ENCODE results near the gene MYO1A. TPM values are rescaled to one million over a fixed set of nuclear protein-coding genes. Genes with fewer than 3 reads are reported as not detected.

The MYO1A gene
- total and polyA plus RNA-seq, 10 of the 15 experiments (the other 5 are each of a cell fraction or from before 2014, with no cell fraction given), result 0.01 to 0.34 (median 0.15) TPM; not detected in 2

GRCh38 chr12:57040750-57041149 is 9.2 kb downstream of the MYO1A start:
- Histone ChIP-seq H3K27me3 (replicated peaks in 1 of 2; ENCODE audit: control insufficient read depth in 2 of 2, insufficient read depth in 2 of 2, low read length in 1 of 2) (no peaks in the 10 kb centered on the region; a peak in 1 of 4 replicates), H4K20me1 (ENCODE audit: control insufficient read depth, insufficient read depth) (no peaks in the 10 kb centered on the region), H3K4me2 (ENCODE audit: control insufficient read depth, insufficient read depth) (no peak overlapping the region), H3K4me1 (ENCODE audit: control insufficient read depth, insufficient read depth, low read length) (no peaks in the 10 kb centered on the region), H3K4me3 (no peak overlapping the region), H2AFZ (ENCODE audit: control insufficient read depth, low read depth, low read length) (no peak overlapping the region), H3K9ac (ENCODE audit: control insufficient read depth, insufficient read depth, low read length) (no peak overlapping the region), H3K27ac (ENCODE audit: control insufficient read depth, insufficient read depth) (no peak overlapping the region), H3K36me3 (ENCODE audit: control insufficient read depth in 2 of 2, insufficient read depth in 2 of 2, low read length in 1 of 2) (no peaks in the 10 kb centered on the region), H3K9me3 (replicated peaks; ENCODE audit: control insufficient read depth, insufficient read depth, low read length) (no peaks in the 10 kb centered on the region; the same call in 2 of the 3 replicates), H3K79me2 (ENCODE audit: control insufficient read depth, insufficient read depth, low read length) (no peaks in the 10 kb centered on the region)
- intact Hi-C loops (cut with micrococcal nuclease; ENCODE audit: unreplicated experiment) (no loop called here), in situ Hi-C loops (cut with MboI) (no loop called here)
- DNase-seq (ENCODE audit: low read depth, low spot score) (no peak), ATAC-seq (no peak), FAIRE-seq (peak; percentile 54)
- ChIA-PET CTCF (interaction anchor here (0.7 to 1.9 kb wide), 8 partner anchors 9 to 168 kb away, joined by 3 to 5 read pairs (median 4); partner anchors contain the start of gene STAT6), POLR2A (interaction anchor here (0.9 kb wide), 1 partner anchor 262 kb away, joined by 3 read pairs; no protein-coding TSS in a partner anchor), SMC1A (ENCODE audit: uncharacterized antibody, unreplicated experiment) (interaction anchor here (1.5 to 1.7 kb wide), 2 partner anchors 16 to 28 kb away, joined by 3 to 5 read pairs; no protein-coding TSS in a partner anchor), RAD21 (ENCODE audit: unreplicated experiment) (interaction anchor here (1.1 kb wide), 1 partner anchor 9 kb away, joined by 4 read pairs; no protein-coding TSS in a partner anchor)
- no TSS peak for BruUV-seq (replicated peaks)
- WGBS (ENCODE audit: insufficient coverage, insufficient replicate concordance, low lambda C conversion rate, missing lambda C conversion rate), result 0% methylated on average over 2 of the region's 2 CpGs
- no peak for TF ChIP-seq BCLAF1 (IDR thresholded peaks at IDR 0.05)
- no peak for TF ChIP-seq BMI1 (IDR thresholded peaks at IDR 0.05; ENCODE audit: borderline replicate concordance)
- no peak for TF ChIP-seq FOXM1 (IDR thresholded peaks at IDR 0.05; ENCODE audit: low read depth, low read length)
- no peak for TF ChIP-seq ZBED1 (IDR thresholded peaks at IDR 0.05; ENCODE audit: borderline replicate concordance)
- TF ChIP-seq ZNF592 (IDR thresholded peaks at IDR 0.05), result no peak
- no peak for TF ChIP-seq ELK1 (IDR thresholded peaks at IDR 0.05; ENCODE audit: low read depth, low read length)
- TF ChIP-seq MYC (IDR thresholded peaks at IDR 0.05; ENCODE audit: insufficient read depth, insufficient read length, insufficient replicate concordance, low read length, severe bottlenecking), result no peak
- TF ChIP-seq BACH1 (IDR thresholded peaks at IDR 0.05; ENCODE audit: borderline replicate concordance), result no peak
- no peak for TF ChIP-seq YY1 (IDR thresholded peaks at IDR 0.05; ENCODE audit: low read depth, low read length)
- TF ChIP-seq REST (IDR thresholded peaks at IDR 0.05; ENCODE audit: low read depth, low read length), result no peak
- TF ChIP-seq TCF12 (IDR thresholded peaks at IDR 0.05; ENCODE audit: low read depth, low read length), result no peak

All from GM12878 (cell line).